Measurements from ENCODE around the gene AJM1. TPM values are rescaled to one million over a fixed set of nuclear protein-coding genes. Genes with fewer than 3 reads are reported as not detected.

AJM1 gene
- total RNA-seq, 4 donors from 2014 or later = 0.32 to 2.3 (median 1.0) TPM

- TF ChIP-seq, protein P1, sequence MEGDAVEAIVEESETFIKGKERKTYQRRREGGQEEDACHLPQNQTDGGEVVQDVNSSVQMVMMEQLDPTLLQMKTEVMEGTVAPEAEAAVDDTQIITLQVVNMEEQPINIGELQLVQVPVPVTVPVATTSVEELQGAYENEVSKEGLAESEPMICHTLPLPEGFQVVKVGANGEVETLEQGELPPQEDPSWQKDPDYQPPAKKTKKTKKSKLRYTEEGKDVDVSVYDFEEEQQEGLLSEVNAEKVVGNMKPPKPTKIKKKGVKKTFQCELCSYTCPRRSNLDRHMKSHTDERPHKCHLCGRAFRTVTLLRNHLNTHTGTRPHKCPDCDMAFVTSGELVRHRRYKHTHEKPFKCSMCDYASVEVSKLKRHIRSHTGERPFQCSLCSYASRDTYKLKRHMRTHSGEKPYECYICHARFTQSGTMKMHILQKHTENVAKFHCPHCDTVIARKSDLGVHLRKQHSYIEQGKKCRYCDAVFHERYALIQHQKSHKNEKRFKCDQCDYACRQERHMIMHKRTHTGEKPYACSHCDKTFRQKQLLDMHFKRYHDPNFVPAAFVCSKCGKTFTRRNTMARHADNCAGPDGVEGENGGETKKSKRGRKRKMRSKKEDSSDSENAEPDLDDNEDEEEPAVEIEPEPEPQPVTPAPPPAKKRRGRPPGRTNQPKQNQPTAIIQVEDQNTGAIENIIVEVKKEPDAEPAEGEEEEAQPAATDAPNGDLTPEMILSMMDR (IDR thresholded peaks at IDR 0.05) = no peak
- TF ChIP-seq POLR2A (IDR thresholded peaks at IDR 0.05) = no peak
- peaks cover 26 to 100% (median 62%) of the 10 kb centered on the region in 3 donors for H3K36me3 ChIP-seq
- H3K4me1 ChIP-seq = no peaks in the 10 kb centered on the region
- DNase-seq = no peak
- no peak overlapping the region for H3K4me3 ChIP-seq
- intact Hi-C loops (cut with DNase I) = no loop called here
- H3K27me3 ChIP-seq = no peaks in the 10 kb centered on the region
- WGBS, 2 donors = 89% methylated on average over 12 of the region's 14 CpGs; no CpG with 5 or more reads in 1 of the 2 donors
- no peak overlapping the region for H3K27ac ChIP-seq
- no peaks in the 10 kb centered on the region for H3K9me3 ChIP-seq
These were observed 12.9 kb upstream of the AJM1 start for GRCh38 chr9:136829412-136829811.

DNA sequence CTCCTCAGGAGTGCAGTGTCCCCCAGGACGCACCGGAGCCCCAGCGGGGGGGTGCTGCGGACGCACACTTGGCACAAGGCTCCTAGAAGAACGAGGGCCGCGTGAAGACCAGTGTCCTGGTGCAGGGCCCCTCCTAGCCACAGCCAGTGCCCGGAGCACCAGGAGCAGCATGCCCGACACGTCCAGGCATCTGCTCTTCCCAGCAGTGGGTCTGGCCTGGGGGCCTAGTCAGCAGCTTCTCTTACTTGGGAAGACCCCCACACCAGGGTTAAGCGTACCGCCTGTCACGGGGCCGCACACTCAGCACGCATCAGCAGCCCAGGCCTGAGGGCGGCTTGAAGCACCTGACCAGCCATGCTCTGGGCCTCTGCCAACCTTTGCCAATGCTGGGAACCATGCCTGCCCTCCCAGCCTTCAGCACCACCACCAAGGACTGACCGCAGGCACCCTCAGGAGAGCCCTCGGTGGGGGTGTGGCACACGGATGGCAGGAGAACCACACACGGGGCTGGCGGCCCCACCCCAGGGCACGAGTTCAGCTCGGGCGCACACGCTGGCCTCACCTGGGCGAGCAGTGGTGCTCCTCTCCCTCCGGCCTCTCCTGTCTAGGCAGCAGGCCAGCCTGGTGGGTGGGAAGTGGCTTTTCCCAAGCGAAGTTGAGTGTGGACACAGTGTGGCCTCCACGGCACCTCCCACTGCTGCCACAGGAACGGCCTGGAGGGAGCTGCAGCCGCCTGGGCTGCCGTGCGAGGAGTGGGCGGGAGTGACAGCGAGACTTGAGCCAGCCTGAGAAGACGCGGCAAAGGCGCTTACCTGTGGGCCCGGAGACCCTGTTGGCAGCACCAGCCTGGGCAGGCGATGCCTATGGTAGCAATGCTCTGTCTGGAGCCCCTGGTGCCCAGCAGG, 12.0 kb upstream of the AJM1 start:
- peaks cover 26 to 99% (median 54%) of the 10 kb centered on the region in 3 donors for H3K36me3 ChIP-seq
- no peak for DNase-seq
- WGBS, 2 donors = 40 to 85% methylated on average over 1 to 4 of the region's 41 CpGs

GRCh38 chr9:136831002-136831719, 11.1 kb upstream of the AJM1 start:
- DNase-seq = no peak
- 88 to 89% methylated on average over 22 of the region's 30 CpGs for WGBS, 2 donors

More for the DNA sequence above, 12.0 kb upstream of the AJM1 start:
- no peak overlapping the region for H3K27ac ChIP-seq
- intact Hi-C loops (cut with DNase I) = no loop called here
- no peak for TF ChIP-seq POLR2A (IDR thresholded peaks at IDR 0.05)
- TF ChIP-seq, protein P1 (IDR thresholded peaks at IDR 0.05) = no peak
- H3K4me1 ChIP-seq = no peaks in the 10 kb centered on the region
- H3K4me3 ChIP-seq = no peak overlapping the region
- H3K9me3 ChIP-seq = no peaks in the 10 kb centered on the region
- H3K27me3 ChIP-seq = no peaks in the 10 kb centered on the region

GRCh38 chr9:136831720-136832104, 10.6 kb upstream of the AJM1 start:
- intact Hi-C loops (cut with DNase I) = no loop called here
- H3K9me3 ChIP-seq = no peaks in the 10 kb centered on the region

More at GRCh38 chr9:136831002-136831719, 11.1 kb upstream of the AJM1 start:
- H3K36me3 ChIP-seq = peaks cover 31 to 99% (median 46%) of the 10 kb centered on the region in 3 donors
- intact Hi-C loops (cut with DNase I) = no loop called here
- no peaks in the 10 kb centered on the region for H3K27me3 ChIP-seq
- H3K9me3 ChIP-seq = no peaks in the 10 kb centered on the region
- H3K4me1 ChIP-seq = no peaks in the 10 kb centered on the region
- TF ChIP-seq, protein P1 (IDR thresholded peaks at IDR 0.05) = no peak
- TF ChIP-seq POLR2A (IDR thresholded peaks at IDR 0.05) = no peak
- no peak overlapping the region for H3K4me3 ChIP-seq
- no peak overlapping the region for H3K27ac ChIP-seq

More at GRCh38 chr9:136831720-136832104, 10.6 kb upstream of the AJM1 start:
- H3K4me1 ChIP-seq = no peaks in the 10 kb centered on the region
- TF ChIP-seq, protein P1 (IDR thresholded peaks at IDR 0.05) = no peak
- TF ChIP-seq POLR2A (IDR thresholded peaks at IDR 0.05) = no peak
- H3K4me3 ChIP-seq = no peak overlapping the region
- H3K36me3 ChIP-seq = peaks cover 26 to 99% (median 42%) of the 10 kb centered on the region in 3 donors
- WGBS, 2 donors = 88 to 89% methylated on average over 9 to 11 of the region's 23 CpGs
- no peak overlapping the region for H3K27ac ChIP-seq
- H3K27me3 ChIP-seq = no peaks in the 10 kb centered on the region
- no peak for DNase-seq

Data from esophagus squamous epithelium (tissue), 5 donors.